ENCODE measurements around the gene COL8A1.
"Not testable (repeated sequence)": the region's sequence is repeated elsewhere in the genome, so short reads cannot be mapped to it uniquely, and the experiment has no call there.

The COL8A1 gene

DNA sequence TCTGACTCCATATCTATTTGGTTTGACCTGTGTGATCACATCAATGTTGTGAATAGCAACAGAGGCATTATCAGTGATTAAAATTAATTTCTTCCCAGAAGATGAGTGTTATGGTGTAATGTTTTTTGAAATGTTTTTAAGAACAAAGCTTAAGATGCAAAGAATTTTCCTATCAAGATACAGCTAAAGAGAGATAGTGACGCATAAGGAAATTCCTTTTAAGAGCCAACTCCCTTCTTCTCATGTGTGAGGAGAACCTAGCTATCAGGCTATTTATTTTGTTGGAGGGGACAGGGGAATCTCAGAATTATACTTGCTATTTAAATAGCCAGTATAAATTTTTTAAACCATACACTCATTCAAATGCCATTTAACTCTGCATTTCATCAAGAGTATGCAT is 71.3 kb downstream of the COL8A1 start:
- DNase-seq (ENCODE audit: low read depth in 2 of 2), result no peak

DNA sequence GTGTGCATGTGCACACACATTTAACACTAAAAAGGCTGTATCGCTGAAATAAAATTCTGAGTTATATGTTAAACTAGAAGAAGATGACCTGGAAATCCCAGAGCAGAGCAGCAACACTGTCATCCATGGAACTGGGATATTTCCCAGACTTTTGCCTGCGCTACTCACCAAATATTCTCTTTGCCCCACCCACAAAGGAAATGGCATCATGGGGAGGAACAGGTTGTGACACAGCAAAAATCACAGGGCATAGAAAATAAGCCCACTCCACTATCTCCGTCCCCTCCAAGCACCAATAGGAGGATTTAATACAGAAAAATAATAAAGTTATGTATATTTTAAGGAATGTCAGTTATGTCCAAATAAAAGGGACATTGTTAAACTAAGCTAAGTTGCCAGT is 71.7 kb downstream of the COL8A1 start:
- DNase-seq (ENCODE audit: low read depth in 2 of 2), result no peak

DNA sequence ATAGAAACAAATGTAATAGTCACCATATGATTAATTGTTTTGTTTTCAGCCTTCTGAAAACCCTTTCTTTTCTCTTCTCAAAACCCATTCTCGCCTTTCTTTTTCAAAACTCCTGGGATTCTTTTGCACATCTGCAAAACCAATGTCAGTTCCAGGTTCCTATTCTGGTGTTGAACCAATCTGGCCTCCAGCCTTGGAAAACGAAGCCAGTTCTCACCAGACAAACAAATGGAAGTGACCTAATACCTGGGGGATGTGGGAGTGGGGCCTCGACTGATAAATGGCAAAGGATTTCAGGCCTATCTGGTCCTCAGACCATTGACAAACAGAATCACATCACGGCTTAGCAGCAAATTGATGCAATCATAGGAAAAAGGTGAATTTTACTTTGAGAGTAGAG is 73.0 kb downstream of the COL8A1 start:
- no peak for DNase-seq (ENCODE audit: low read depth in 2 of 2)

DNA sequence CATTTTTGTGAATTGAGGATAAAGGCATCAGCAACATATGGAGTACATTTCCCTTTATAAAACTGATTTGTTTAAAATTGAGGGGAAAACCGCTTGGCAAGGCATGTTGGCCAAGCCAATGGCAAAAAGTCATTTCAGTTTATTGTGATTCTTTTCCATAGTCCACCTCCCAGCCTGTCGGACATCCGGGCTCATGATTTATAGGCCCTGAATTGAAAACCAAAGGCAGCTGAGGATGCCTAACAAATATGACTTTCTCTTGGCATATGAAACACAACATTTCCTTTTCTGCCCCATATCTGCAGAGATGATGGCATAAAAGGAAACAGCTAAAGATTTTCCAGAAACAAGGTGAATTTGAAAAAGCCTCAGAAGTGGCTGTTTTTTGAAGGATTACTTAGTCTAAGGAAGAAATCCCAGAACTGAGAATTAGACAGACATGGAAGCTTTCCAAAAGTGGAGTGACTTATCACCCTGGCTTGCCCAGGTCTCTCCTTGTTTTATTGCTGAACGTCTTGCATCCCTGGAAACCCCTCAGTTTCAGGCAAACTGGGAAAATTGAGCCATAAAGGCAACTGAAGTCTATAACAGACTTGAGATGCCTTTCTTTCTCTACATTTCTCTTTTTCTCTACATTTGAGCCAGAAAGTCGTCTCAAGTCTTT is 74.0 kb downstream of the COL8A1 start:
- no peak for DNase-seq (ENCODE audit: low read depth in 2 of 2)

DNA sequence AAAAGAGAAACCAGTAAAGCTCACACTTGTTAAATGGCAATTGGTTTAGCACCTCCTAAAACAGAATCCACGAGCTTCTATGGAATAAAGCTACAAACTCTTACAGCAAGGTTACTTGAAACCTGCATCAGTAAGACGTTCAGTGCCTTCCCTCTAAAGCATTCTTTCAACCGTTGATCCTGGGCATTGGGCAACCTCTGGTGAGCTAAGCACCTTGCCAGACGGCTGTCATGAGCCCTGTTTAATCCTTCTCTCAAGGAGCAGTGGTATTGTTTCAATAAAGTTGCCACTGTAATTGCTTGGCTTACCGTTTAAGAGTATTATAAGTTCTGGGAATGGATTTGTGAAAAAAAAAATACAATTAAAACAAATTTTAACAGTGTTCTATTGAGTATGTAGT is 75.0 kb downstream of the COL8A1 start:
- DNase-seq (ENCODE audit: low read depth in 2 of 2), result no peak

DNA sequence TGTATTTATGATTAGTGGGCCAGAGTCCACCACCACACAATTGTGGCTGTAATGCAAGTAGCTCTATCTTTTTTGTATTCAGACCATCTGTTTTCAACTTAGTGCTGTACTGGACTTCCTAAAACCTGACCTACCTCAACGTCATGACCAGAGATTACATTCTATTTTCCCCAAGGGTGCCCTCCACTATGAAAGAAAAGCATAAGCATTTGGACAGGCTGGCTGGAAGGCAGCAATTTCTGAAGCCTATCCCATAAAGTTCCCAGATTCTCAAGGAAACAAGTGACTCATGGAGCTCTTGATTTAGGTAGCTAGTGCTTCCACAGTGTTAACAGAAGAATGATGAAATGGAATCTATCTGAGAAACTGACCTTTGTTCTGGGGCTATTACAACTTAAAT is 75.8 kb downstream of the COL8A1 start:
- no peak for DNase-seq (ENCODE audit: low read depth in 2 of 2)

DNA sequence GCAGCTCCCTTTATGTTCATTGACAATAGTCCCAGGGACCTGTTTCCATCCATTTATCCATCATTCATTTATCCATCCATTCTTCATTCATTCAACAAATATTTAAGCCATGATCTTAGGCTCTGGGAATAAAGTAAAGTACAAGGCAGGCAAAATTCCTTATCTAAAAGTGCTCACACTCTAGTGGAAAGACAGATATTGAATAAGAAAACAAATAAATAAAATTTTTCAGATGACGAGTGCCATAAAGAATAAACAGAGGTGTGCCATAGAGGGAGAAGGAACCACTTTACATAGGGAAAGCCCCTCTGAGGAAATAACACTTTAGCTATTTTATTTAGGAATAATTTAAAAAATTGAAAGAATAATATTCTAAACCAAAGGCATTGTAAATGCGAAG is 76.2 kb downstream of the COL8A1 start:
- DNase-seq (ENCODE audit: low read depth in 2 of 2), result no peak

DNA sequence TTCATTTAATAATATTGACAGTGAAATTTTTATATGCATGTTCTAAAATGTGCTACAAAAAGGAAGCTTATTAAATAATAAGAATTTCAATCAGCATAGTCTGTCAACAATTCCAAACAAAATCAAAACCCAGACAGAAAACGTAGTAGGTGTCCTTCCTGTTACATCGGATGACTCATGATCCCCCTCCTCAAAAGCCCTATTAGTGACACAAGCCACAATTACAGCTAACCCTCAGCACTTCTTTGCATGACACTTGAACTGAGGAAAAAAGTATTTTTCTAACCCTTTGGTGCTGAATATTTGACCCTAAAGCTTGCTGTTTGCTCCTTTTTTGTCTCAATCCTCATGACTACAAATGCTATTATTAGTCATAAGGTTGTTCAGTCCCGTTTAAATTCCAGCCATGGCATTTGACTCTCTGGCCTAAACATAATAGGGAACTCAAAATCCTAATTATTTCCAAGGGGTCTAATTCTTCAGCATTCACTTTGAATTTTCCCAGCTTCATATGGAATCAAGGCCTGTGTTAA is 78.1 kb downstream of the COL8A1 start:
- DNase-seq (ENCODE audit: low read depth in 2 of 2), result no peak

DNA sequence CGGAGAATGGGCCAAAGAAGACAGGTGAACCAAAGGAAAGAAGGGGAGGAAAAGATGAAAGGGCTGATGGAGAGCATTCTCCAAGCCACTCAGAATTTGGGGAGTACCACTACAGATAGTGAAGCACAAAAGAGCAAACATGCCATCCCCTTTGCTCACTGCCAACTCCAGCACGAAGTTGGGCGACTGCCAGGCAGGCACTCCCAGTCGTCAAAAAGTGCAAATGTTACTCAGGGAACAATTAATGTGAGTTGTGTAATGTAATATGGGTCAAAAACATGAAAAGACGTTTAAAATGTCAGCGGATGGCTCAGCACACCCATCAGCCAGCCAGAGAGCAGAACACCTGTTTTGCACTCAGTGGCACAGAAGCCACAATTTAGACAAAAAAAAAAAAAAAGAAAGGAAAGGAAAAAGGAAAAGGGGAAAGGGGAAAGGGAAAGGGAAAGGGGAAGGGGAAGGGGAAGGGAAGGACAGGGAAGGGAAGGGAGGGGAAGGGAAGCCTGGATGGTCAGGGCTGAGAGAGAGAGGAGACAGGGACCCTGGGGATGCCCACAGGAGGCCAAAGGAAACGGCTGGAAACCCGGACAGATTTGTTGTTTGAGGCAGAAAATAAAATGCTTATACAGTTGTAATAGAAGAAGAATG is 82.7 kb downstream of the COL8A1 start:
- no peak for DNase-seq (ENCODE audit: low read depth in 2 of 2)

DNA sequence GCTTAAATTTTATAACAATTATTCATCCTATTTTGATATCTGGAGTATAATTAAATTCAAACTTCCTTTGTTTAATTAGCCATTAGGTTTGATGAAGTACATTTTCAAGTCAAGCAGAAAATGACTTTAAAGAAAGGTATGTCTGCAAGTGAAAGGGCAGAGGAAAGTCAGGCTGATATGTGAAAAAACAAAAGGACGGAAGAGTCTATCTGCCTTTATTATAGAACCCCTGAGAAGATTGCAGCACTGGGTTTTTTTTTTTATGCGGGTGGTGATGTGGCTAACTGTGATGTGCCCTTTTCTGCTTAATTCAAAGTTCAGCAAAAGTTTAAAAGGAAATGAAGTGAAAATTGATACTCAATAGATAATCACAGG is 83.2 kb downstream of the COL8A1 start:
- no peak for DNase-seq (ENCODE audit: low read depth in 2 of 2)

DNA sequence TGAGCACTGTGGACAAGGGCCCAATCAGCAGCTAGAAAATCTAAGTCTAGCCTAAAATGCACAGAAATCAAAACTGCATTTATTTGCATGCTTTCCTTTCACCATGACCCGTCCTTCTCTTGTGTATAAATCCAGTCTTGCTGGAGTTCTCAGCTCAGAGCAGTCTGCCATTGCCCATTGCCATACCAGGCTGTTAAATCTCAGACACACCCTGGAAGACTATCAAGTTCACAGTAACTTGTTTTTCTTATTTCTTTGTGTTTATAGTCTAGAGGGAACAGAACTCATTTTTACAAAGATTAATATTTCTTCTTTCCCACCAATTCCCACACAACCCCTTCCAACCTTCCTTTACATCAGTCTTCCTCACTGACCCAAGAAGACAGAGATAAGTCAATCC is 85.9 kb downstream of the COL8A1 start:
- DNase-seq (ENCODE audit: low read depth in 2 of 2), result no peak

DNA sequence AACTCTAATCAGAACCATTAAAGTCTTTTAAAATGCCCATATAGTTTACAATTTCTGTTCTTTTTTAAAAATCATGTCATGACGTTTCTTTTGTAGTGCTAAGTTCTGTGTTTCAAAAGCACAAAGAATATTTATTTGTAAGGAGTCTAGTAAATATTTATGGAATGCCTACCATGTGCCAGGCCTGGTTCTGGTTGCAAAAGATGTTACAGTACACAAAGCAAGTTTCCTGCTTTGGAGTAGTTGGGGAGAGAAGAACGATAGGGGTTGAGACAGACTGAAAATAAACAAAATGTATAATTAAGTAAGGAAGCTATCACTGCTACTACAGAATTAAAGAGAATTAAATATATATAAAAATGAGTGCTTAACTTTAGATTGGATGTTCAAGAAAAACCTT is 92.5 kb downstream of the COL8A1 start:
- no peak for DNase-seq (ENCODE audit: low read depth in 2 of 2)

DNA sequence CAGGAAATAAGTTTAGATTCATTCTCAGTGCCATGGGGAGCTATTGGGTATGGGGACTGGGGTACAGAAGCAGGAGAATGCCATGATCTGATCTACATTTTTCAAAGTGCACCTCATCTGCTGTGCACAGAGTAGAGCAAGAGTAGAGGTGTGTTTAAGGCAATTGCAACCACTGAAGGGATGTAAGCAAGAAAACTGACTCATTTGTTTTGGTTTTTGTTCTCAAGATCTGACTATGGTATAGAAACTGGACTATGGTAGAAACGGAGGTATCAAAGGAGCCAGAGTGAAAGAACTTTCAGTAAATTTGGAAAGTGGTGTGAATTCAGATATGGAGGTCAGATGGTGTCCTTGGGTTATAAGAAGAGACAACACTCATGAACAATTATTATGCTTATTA is 93.1 kb downstream of the COL8A1 start:
- DNase-seq (ENCODE audit: low read depth in 2 of 2), result no peak

DNA sequence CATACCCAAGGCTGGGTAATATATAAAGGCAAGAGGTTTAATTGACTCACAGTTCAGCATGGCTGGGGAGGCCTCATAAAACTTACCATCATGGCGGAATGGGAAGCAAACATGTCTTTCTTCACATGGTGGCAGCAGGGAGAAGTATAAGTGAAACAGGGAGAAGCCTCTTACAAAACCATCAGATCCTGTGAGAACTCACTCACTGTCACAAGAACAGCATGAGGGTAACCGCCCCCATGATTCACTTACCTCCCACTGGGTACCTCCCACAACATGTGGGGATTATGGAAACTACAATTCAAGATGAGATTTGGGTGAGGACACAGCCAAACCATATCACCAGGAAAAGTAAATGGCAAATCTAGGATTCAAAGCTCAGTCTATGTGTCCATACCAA is 102.0 kb downstream of the COL8A1 start:
- DNase-seq (ENCODE audit: low read depth in 2 of 2), result not testable (repeated sequence)

DNA sequence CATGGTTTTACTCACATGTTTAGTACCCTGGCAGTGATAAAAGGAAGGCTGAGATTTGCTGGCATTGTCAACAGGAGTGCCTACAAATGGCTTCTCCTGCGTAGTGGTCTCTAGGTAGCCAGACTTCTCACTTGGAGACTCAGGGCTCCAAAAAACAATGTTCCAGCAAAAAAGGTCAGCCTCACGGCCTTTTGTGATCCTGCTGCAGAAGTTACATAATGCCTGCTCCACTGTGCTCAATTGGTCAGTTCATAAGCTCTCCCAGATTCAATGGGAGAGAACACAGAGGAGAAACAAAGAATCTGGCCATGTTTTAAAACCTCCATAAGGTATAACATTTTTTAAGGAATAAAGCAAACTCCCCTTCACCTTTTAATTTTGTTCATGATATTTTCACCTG is 103.2 kb downstream of the COL8A1 start:
- DNase-seq (ENCODE audit: low read depth in 2 of 2), result no peak

DNA sequence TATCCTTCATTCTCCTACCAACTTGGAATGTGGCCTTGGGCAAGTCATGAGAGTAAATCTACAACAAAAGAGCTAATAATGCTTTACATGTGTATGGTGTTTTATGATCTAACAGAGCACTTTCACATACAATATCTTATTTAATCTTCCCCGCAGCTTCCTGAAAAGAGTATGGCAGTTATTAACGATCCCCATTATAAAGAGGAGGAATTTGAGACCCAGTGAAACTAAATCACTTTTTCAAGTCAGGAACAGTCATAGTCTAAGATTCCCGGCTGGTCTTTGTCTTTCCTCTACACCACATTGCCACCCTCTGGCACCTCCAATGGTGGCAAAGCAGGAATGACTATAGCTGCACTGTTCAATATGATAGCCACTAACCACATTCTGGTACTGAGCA is 109.5 kb downstream of the COL8A1 start:
- no peak for DNase-seq (ENCODE audit: low read depth in 2 of 2)

DNA sequence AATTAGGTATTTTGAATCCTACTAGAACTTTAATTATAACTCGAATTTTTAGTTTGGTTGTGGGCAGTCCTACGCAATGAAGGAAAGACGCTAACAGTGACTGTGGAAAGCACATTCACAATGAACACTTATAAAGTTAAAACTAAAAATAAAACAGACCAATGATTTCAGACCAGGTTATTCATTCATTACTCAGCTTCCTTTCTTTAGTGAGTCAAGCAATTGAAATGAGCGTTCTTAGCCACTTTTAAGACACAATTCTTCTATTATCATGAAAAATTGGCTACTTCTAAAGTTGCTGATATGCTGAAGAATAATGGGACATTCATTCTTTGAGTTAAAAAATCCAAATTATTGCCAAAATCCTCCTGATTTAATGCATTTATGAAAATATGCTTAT is 113.3 kb downstream of the COL8A1 start:
- DNase-seq (ENCODE audit: low read depth in 2 of 2), result no peak

DNA sequence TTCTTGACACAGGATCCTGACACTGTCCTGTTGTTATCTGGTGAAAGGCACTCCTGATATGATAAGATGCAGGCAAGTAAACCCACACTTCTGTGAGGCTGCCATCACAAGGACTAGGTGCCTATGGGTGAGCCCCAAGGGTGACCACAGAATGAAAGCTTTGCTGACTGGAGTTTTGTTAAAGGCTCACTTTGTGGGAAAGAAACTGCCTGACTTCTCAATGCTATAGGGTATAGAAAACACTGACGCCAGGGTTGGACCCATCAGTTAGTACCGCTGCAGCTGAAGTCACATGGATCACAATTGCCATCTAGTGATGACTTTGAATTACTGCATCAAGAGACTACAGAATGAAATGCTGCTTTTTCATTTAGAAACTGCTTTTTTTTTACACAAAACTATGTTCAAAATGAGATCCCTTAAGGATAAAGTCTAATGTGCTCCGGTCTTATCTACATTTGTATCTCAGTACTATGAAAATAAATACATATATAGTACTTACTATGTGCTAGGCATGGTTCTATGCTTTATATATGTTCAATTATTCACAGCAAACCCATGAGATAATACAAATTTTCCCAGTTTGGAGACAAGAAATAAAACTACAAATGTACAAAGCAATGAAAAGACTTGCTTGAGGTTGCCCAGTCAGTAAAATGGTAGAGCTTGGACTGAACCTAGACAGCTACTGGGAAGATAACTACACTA is 115.0 kb downstream of the COL8A1 start:
- no peak for DNase-seq (ENCODE audit: low read depth in 2 of 2)

DNA sequence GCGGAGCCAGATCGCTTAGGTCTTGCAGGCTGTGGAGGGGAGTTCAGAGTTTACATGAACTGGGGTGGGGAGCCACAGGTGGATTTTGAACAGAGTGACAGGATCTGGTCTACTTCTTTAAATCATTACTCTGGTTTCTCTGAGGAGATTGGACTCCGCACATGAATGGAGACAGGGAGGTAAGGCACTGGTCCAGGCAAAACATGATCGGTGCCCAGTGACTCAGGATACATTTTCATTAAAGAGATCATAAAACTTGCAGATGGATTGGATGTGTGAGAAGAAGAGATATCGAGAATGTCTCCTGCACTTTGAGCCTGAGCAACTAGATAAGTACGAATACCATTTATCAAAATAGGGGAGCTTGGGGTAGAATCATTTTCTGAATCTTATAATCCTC is 117.4 kb downstream of the COL8A1 start:
- DNase-seq (ENCODE audit: low read depth in 2 of 2), result no peak

DNA sequence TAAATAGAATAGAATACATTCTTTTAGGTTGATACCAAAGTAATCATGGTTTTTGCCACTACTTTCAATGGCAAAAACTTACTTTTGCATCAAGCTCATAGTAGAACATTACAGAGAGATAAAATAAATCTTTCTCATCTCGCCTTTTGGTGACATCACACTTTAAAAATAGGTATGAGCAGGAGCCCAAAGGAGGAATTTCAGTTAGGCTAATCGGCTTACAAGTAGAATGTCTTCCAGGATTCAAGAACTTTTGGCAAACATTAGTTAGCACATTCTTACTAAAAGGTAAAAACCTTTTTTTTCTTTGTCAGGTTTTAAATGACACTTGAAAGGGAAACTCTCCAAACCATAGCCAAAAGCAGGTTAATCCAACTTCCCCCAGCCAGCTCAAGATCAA is 119.6 kb downstream of the COL8A1 start:
- DNase-seq (ENCODE audit: low read depth in 2 of 2), result no peak

DNA sequence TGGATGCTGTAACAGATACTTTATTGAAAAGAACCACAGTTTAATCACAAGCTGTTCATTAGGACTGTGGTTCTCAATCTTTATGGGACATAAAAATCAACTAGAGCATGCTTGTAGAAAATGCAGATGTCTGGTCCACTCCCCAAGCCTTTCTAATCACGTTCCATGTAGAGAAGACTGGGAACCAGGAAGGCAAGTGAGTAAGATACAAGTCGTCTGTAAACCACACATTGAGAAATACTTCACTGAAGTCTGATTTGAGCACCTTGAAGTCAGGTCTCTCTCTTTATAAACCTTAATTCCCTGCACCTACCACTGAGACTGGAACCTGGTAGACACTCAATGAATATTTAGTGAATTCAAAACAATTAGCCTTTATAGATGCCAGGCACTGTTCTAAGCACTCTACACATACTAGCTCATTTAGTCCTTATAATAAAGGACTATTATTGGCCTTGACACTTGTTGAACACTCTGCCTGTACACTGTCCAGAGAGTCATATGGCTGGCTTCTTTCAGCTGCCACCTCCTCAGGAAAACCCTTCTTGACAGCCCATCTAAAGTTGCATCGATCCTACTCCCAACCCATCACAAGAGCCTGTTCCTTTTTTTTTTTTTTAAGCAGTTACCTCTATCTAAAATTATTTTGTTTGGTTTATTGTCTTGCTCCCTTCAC is 120.2 kb downstream of the COL8A1 start:
- no peak for DNase-seq (ENCODE audit: low read depth in 2 of 2)

DNA sequence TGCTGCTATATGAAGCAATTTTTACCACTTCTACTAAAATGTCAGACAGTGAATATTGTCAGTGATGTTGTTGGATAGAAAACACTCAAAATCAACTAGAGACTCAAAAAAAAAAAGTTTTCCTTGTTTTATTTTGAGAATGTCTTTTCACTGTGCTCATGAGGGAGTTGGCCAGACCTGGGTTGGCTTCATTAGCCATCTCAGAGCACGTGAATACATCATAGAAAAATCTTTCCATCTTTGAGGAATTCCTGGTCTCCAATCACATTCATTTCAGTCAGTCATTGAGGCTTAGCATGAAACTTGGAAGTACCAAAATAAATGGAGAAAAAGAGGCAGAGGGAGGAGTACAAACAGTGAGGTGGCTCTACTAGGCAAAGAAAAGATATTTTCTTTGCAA is 121.6 kb downstream of the COL8A1 start:
- DNase-seq (ENCODE audit: low read depth in 2 of 2), result no peak

DNA sequence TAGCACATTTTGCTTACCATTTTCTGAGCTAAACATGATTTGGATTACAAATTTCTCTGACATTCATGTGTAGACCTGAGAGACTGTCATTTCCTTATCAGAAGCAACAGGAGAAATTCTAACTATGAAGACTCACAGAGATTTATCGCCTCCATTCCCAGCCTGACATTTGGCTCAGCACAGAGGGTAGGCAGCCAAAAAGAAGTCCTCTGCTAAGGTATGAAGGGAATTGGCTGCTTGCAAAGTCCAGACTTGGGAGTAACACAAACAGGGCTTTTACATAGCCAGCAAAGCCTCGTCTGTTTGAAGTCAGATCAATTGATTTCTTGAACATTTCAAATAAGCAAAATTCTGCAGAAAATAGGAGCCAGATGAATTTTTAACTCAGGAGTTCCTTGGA is 122.2 kb downstream of the COL8A1 start:
- DNase-seq (ENCODE audit: low read depth in 2 of 2), result no peak

Data from stimulated activated CD8-positive, alpha-beta memory T cell treated with anti-CD3 and anti-CD28 coated beads, Interleukin-15, amount 100 ng/mL, for 48 hours (primary cell).